Skeletal muscle tissue (tissue), 5 donors: ENCODE results near the gene PIBF1. TPM values are rescaled to one million over a fixed set of nuclear protein-coding genes. Genes with fewer than 3 reads are reported as not detected.

Experiments
- H3K27ac ChIP-seq: one replicate; pipeline ENCODE4 v1.7.0; 2013; ENCODE audit warnings: mild to moderate bottlenecking, low read depth, low read length, inconsistent platforms
- H3K27me3 ChIP-seq, 3 donors: one replicate each; pipeline ENCODE4 v1.7.0; 2013; ENCODE audit warnings: low read length in 3 of 3; ENCODE audit not compliant: control insufficient read depth in 3 of 3, insufficient read depth in 3 of 3
- H3K36me3 ChIP-seq, 3 donors: one replicate each; pipeline ENCODE4 v1.7.0; 2013; ENCODE audit warnings: low read length in 3 of 3; ENCODE audit not compliant: control insufficient read depth in 3 of 3, insufficient read depth in 3 of 3
- H3K4me1 ChIP-seq, 3 donors: one replicate each; pipeline ENCODE4 v1.7.0; 2013; ENCODE audit warnings: low read length in 3 of 3, mild to moderate bottlenecking in 3 of 3; ENCODE audit not compliant: control insufficient read depth in 3 of 3, insufficient read depth in 3 of 3
- H3K4me3 ChIP-seq, 3 donors: one replicate each; pipeline ENCODE4 v1.7.0; 2013; ENCODE audit warnings: low read length in 3 of 3
- H3K9ac ChIP-seq, 3 donors: one replicate each; pipeline ENCODE4 v1.7.0; 2013; ENCODE audit warnings: low read length in 3 of 3, mild to moderate bottlenecking in 3 of 3, moderate library complexity in 2 of 3, low read depth in 1 of 3
- H3K9me3 ChIP-seq, 3 donors: one replicate each; pipeline ENCODE4 v1.7.0; 2013; ENCODE audit warnings: low read length in 3 of 3; ENCODE audit not compliant: control insufficient read depth in 3 of 3
- small RNA-seq: library from RNA; depleted of rRNA; stranded (forward); fragments of <200 nt; gene quantifications from one replicate; pipeline ENCODE3, GENCODE V24; 2014
- total RNA-seq: library from RNA; depleted of rRNA; stranded (reverse); fragments of >200 nt; gene quantifications from one replicate; pipeline ENCODE4 v1.2.3, GENCODE V29; 2014
- donor health status: Osteomylitis.

The PIBF1 gene
- total RNA-seq, 1 donor from 2014 or later, result 13.0 TPM

GRCh38 chr13:73061473-73061872 is 279.5 kb downstream of the PIBF1 start:
- no peak overlapping the region for H3K9ac ChIP-seq
- H3K4me1 ChIP-seq, result peaks cover 4 to 13% (median 6%) of the 10 kb centered on the region in 3 donors
- H3K9me3 ChIP-seq, result no peaks in the 10 kb centered on the region
- peaks cover 0 to 7% (median 0%) of the 10 kb centered on the region in 3 donors for H3K36me3 ChIP-seq
- H3K27me3 ChIP-seq, result no peaks in the 10 kb centered on the region
- H3K27ac ChIP-seq, result no peak overlapping the region
- no peak overlapping the region for H3K4me3 ChIP-seq

GRCh38 chr13:73061876-73062275 is 279.9 kb downstream of the PIBF1 start:
- Histone ChIP-seq H3K4me3 (no peak overlapping the region), H3K27me3 (no peaks in the 10 kb centered on the region), H3K36me3 (peaks cover 0 to 7% (median 0%) of the 10 kb centered on the region in 3 donors), H3K4me1 (peaks cover 4 to 13% (median 6%) of the 10 kb centered on the region in 3 donors), H3K9me3 (no peaks in the 10 kb centered on the region), H3K27ac (no peak overlapping the region), H3K9ac (no peak overlapping the region)

GRCh38 chr13:73062468-73062867 is 280.5 kb downstream of the PIBF1 start:
- H3K4me3 ChIP-seq, result no peak overlapping the region
- H3K4me1 ChIP-seq, result peaks cover 4 to 13% (median 6%) of the 10 kb centered on the region in 3 donors
- peaks cover 0 to 7% (median 0%) of the 10 kb centered on the region in 3 donors for H3K36me3 ChIP-seq
- no peaks in the 10 kb centered on the region for H3K9me3 ChIP-seq
- no peaks in the 10 kb centered on the region for H3K27me3 ChIP-seq
- H3K9ac ChIP-seq, result no peak overlapping the region
- H3K27ac ChIP-seq, result no peak overlapping the region

- Histone ChIP-seq H3K4me1 (peaks cover 3 to 13% (median 4%) of the 10 kb centered on the region in 3 donors), H3K4me3 (no peak overlapping the region), H3K9ac (no peak overlapping the region), H3K9me3 (no peaks in the 10 kb centered on the region), H3K36me3 (peaks cover 0 to 9% (median 0%) of the 10 kb centered on the region in 3 donors), H3K27ac (no peak overlapping the region), H3K27me3 (no peaks in the 10 kb centered on the region)
Measured at GRCh38 chr13:73063166-73063565, 281.2 kb downstream of the PIBF1 start.

- Histone ChIP-seq H3K4me1 (peaks cover 3 to 13% (median 4%) of the 10 kb centered on the region in 3 donors), H3K27ac (no peak overlapping the region), H3K9me3 (no peaks in the 10 kb centered on the region), H3K4me3 (no peak overlapping the region), H3K36me3 (peaks cover 0 to 11% (median 0%) of the 10 kb centered on the region in 3 donors), H3K9ac (no peak overlapping the region), H3K27me3 (no peaks in the 10 kb centered on the region)
Measured at GRCh38 chr13:73065036-73065435, 283.1 kb downstream of the PIBF1 start.

GRCh38 chr13:73065665-73066340 is 283.9 kb downstream of the PIBF1 start:
- peak overlapping the region in 1 of 3 donors; percentile 20 for H3K9ac ChIP-seq
- H3K36me3 ChIP-seq, result peaks cover 0 to 11% (median 0%) of the 10 kb centered on the region in 3 donors
- H3K27ac ChIP-seq, result no peak overlapping the region
- peaks cover 2 to 9% (median 2%) of the 10 kb centered on the region in 3 donors for H3K4me1 ChIP-seq
- H3K27me3 ChIP-seq, result no peaks in the 10 kb centered on the region
- no peaks in the 10 kb centered on the region for H3K9me3 ChIP-seq
- no peak overlapping the region for H3K4me3 ChIP-seq

Small RNAs within 50 kb of the gene (small RNA-seq; reads per million reads assigned to genes)
- gene RNU6-79P, result not detected

Other genes with a start within 250 kb of the PIBF1 start
- 6.3 TPM for gene MZT1, start 54.5 kb upstream of the PIBF1 start, total RNA-seq
- 2.6 TPM for gene BORA, start 54.2 kb upstream of the PIBF1 start, total RNA-seq
- 13.0 TPM for gene DIS3, start 233 bp upstream of the PIBF1 start, total RNA-seq